A673 (cell line): ENCODE data around the gene CERK.

Experiments used
- CTCF ChIP-seq: fragments of 300-800, 200-600 bp; sonication (generic); conservative IDR thresholded peaks from 2 replicates; pipeline ENCODE4 v1.5.1; 2017; ENCODE audit warnings: low read depth, mild to moderate bottlenecking, antibody characterized with exemption, low read length, moderate library complexity, mixed read lengths
- EZH2 ChIP-seq: fragments of 200-600 bp; sonication (generic); IDR thresholded peaks from 2 replicates; pipeline ENCODE4 v1.6.1; 2017; ENCODE audit warnings: borderline replicate concordance, low read depth, mild to moderate bottlenecking, mixed read lengths, antibody characterized with exemption, low read length; ENCODE audit not compliant: poor library complexity, severe bottlenecking

GRCh38 chr22:46686221-46687047 lies 51.6 kb downstream of the CERK start:
- TF ChIP-seq CTCF (no peak), EZH2 (no peak)
